ENCODE data around the gene SPR.

- TF ChIP-seq CTCF (IDR thresholded peaks at IDR 0.05; ENCODE audit: low read length) (no peak), EZH2 (IDR thresholded peaks at IDR 0.05; ENCODE audit: borderline replicate concordance, low read length) (no peak)
Measured at GRCh38 chr2:72935611-72935957, 48.4 kb downstream of the SPR start.

Measured in OCI-LY1 (cell line).